HG03442 (cell line): Measurements from ENCODE around the gene MCTP1.

ENCODE experiments used
- ATAC-seq: cut with Tn5 transposase; IDR thresholded peaks from one replicate; pipeline ENCODE4 v1.9.1; 2021; ENCODE audit warnings: mild to moderate bottlenecking, moderate library complexity; ENCODE audit not compliant: unreplicated experiment

Gene MCTP1

GRCh38 chr5:95284572-95285408, at the start of gene MCTP1:
MCTP1 (minus strand) TSS chr5:95285094.
- peak; percentile 30 for ATAC-seq

DNA sequence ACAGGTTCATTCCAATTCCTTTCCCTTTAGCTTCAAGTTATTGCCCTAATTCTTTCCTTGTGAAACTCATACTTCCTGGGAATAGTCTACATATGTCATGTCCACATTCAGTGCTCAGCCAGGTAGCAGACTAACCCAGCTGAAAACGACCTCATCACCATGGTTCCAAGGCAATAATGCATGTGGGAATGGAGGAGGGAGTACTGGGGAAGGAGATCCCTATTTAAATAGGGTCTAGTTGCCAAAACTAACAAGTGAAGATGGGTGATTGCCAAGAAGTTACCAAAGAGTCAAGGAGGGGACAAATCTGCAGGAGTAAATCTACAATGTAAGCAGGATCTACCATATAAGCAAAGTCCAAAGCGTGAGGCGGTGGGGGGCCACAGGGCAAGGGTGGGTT, 47.3 kb upstream of the MCTP1 start:
- no peak for ATAC-seq

GRCh38 chr5:95331358-95331757, 46.5 kb upstream of the MCTP1 start:
- no peak for ATAC-seq

DNA sequence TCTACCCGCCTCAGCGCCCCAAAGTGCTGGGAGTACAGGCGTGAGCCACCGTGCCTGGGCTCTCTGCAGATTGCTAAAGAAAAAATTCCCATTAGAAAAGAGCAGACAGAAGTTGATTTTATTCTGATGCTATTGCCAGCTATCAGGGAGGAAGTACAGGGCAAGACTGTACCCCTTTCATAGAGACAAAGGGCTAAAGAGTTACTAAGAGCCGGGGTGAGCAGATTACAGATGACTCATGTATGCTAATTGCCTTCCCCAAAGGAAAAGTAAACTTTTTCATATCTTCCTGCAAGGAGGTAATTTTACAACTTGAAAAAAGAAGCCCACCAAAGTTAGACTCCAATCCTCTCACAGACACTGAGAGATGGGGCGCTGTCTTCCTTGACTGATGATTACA, 42.3 kb upstream of the MCTP1 start:
- ATAC-seq = no peak

DNA sequence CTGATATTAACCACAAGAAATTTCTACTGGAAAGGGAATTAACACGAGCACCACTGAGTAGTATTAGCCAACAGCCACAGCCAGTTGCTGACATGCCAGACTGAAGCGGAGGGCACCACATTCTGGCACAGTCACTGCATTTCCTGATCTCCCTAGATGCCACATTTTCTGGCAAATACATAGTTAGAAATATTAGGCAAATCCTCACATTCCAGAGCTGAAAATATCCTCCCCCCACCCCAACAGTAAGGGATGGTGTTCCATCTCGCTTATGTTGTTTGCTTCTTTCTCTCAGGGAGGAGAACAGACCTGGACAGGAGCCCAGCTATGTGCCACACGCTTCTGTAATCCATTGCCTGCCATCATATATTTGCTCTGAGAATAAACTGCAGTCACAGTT, 32.8 kb upstream of the MCTP1 start:
- no peak for ATAC-seq

DNA sequence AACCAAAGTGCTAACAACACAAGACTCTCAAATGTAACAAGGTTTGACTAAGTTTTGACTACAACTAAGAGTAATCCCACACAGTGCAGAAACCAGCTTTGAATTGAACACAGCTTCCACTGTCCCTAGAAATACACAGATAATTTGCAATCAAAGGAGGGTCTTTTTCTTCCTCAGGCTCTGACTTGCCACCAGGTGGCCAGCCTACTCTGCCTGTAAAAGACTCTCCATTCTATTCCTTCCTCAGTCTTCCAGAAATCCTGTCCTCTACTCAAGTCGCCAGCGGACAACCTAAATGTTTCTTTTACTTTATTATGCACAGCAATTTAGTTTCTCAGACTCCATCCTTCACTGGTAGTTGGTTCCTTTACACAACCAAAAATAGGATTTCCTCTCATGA, 32.2 kb upstream of the MCTP1 start:
- ATAC-seq = no peak

- no peak for ATAC-seq
Observed at GRCh38 chr5:95304711-95305110, 19.8 kb upstream of the MCTP1 start.

DNA sequence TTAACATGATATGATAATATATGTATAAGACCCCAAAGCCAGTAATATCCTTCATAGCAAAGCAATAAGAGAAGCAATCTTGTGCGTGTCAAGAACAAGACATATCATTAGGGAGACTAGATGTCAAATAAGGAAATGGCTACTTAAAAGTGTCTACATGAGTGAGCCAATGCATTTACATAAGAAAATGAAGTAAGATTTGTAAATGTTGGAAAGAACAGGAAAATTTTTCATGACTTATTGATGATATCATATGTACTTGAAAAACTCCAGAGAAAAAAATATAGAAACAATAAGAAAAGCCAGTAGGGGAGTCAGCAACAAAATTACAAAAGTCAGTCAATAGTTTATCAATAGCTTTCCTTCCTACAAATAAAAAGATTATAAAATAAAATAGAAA, 13.8 kb upstream of the MCTP1 start:
- ATAC-seq = no peak

DNA sequence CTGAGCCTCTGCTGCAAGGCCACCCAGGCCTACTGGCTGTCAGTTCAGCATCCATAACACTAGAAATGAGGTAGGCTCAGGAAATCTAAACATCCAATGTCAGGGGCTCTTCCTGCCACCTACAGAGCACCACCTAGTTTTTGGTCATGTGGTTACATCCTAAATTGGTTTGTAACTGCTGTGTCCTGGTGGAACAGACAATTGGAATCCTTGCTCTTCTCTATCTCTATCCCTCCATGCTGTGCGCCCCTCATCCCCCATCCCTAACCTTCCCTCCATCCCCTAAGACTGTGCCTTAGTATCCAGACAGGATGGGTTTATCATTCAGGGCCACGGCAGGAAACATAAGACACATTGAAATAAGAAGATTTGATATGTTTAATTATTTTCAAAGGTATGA, 11.4 kb upstream of the MCTP1 start:
- ATAC-seq = no peak

DNA sequence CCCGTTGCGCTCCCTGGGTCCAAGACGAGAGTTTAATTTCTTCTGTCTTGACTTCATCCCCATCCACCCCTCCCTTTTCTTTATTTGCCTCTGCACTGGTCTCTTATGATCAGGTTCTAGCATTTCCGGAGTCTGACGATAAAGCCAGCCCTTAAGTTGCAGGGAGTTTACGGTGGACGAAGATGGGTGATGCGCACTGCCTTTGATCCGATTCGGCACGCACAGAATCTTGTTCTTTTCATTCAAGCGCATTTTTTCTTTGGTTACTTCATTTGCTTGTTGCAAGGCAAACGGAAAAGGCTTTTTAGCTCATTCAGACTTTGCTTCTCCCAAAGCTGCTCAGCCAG, 488 bp upstream of the MCTP1 start:
- ATAC-seq = no peak

DNA sequence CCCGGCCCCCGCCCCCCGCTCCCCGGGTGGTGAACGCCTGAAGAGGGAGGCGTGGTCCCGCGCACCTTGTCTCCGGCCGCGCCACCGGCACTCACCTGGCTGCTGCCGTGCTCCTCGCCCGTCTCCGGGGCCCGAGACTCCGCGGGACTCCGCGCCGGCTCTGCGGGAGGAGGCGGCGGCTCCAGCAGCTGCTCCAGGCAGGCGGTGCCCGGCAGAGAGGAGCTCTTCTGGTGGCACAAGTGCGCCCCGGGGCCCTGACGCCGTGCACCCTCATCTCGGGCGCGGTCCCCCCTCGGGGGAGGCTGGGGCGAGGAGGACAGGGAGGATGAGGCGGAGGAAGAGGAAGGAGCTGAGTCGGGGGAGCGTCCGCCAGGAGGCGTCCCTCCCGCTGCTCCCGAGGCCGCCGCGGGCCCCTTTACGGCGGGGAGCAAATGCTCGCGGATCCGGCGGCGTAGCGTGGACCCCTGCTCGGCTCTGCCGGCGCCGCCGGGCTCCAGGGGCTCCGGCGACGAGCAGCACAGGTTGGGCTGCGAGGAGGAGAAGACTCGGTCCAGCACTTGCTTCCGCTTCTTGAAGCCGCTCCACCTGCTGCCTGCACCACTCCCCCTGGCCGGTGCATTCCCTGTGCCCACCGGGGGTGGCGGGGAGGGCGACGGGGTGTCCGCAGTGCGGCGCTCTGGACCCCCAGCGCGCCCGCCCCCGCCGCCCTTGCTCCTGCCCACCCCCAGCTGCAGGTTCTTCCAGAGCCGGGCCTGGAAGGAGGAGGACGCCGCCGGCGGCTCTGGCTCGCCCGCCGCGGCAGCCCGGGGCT, 928 bp downstream of the MCTP1 start:
- ATAC-seq = peak; percentile 58

DNA sequence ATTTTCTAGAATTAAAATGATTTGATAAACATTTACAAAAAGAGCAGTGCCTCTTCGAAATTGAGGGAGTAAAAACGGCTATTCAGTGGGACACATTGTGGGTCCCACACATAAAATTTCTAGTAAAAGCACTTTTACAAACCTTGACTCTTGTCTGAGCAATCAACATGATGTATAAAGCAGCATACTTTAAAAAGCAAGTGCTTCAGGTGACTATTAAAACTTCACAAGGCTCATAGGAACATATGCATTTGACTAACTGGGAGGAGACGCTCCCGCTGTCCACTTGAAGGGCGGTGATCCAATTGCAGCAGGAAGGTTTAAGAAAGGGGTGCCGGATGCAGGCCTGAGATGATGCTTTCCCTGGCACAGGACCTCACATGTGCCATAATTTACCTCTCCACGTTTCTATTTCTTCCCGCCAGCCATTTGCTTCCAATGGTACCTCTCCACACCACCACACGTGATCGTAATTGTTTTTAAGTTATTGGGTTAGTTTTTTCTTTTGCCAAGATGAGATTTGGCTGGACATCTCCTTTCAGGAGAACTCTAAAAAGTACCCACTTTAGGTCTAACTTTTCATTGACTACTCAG, 1.8 kb downstream of the MCTP1 start:
- no peak for ATAC-seq

- ATAC-seq = no peak
Observed at GRCh38 chr5:95281226-95281625, 3.7 kb downstream of the MCTP1 start.

- no peak for ATAC-seq
Observed at GRCh38 chr5:95280401-95281095, 4.3 kb downstream of the MCTP1 start.

DNA sequence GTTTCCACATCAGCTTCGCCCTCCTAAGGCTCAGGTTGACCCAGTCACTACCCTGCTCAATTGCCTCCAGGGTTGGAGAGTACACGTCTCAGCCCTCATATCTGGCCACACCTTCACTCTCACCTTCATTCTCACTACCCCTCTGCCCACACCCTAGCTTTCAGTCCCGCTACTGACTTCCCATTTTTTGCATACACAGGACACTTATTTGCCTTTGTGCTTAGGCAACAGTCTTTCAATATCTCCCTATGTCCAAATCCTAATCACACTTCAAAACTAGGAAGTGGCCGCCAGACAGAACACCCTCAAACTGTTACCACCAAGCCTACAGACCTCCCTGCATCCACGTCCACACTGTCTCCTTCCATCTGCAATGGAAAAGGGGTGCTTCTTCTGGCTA, 10.9 kb downstream of the MCTP1 start:
- no peak for ATAC-seq

- ATAC-seq = no peak
Observed at GRCh38 chr5:95272316-95272929, 12.5 kb downstream of the MCTP1 start.

GRCh38 chr5:95262933-95263660, 21.8 kb downstream of the MCTP1 start:
- no peak for ATAC-seq

GRCh38 chr5:95261437-95262175, 23.3 kb downstream of the MCTP1 start:
- no peak for ATAC-seq

DNA sequence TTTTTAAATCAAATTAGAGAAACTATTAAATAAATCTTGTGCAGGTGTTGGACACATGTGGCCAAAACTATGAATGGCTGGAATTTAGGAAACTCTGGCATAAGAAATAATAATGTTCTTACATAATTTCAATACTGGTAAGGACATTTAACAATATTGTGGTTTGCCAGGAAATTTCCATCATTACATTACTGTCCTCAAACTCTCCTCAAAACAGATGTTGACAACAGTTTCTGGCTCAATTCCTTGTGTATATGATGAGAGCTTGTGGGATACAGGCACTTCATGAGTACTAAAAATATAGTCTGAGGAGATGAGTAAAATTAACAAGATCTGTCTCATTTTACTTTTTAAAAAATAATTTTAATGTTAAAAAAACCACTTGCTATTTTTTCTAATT, 27.9 kb downstream of the MCTP1 start:
- no peak for ATAC-seq

- ATAC-seq = no peak
Observed at GRCh38 chr5:95256446-95256845, 28.4 kb downstream of the MCTP1 start.
